Activated naive CD4-positive, alpha-beta T cell treated with anti-CD3 and anti-CD28 coated beads, Interleukin-2, amount 50 U/mL, for 72 hours (primary cell): ENCODE measurements around the gene SIL1. TPM values are rescaled to one million over a fixed set of nuclear protein-coding genes. Genes with fewer than 3 reads are reported as not detected.
"Not testable (repeated sequence)": the region's sequence is repeated elsewhere in the genome, so short reads cannot be mapped to it uniquely, and the experiment has no call there.

Experiments
- ATAC-seq, 2 donors: fragments of 150-1000 bp; cut with Tn5 transposase; 2 replicates each; pipeline ENCODE4 v1.10.0; 2021; ENCODE audit warnings: mild to moderate bottlenecking in 2 of 2, moderate library complexity in 2 of 2
- DNase-seq, 2 donors: peaks; one replicate each; pipeline ENCODE4 v3.0.0; 2021 to 2022; ENCODE audit warnings: low spot score in 2 of 2
- H3K27ac Mint-ChIP-seq, 2 donors: one replicate each; pipeline ENCODE4 v1.8.0; 2022; ENCODE audit warnings: mild to moderate bottlenecking in 2 of 2, mixed read lengths in 2 of 2
- H3K36me3 Mint-ChIP-seq, 2 donors: one replicate each; pipeline ENCODE4 v1.8.0; 2022; ENCODE audit warnings: mixed read lengths in 2 of 2
- H3K9me3 Mint-ChIP-seq, 2 donors: one replicate each; pipeline ENCODE4 v1.8.0; 2022; ENCODE audit warnings: mixed read lengths in 2 of 2
- total RNA-seq, 2 donors: library from RNA; stranded (reverse); gene quantifications; one replicate each; pipeline ENCODE4 v1.2.3, GENCODE V29; 2022

Gene SIL1
- total RNA-seq, 2 donors from 2014 or later = 29.7 to 31.4 TPM

- not testable (repeated sequence) for H3K9me3 Mint-ChIP-seq, DNase-seq, H3K27ac Mint-ChIP-seq, ATAC-seq, H3K36me3 Mint-ChIP-seq
These were observed 140.9 kb downstream of the SIL1 start for GRCh38 chr5:139057045-139057939.

GRCh38 chr5:139052975-139053374 lies 145.2 kb downstream of the SIL1 start:
- Mint-ChIP-seq H3K27ac (no peak overlapping the region), H3K36me3 (no peaks in the 10 kb centered on the region), H3K9me3 (no peaks in the 10 kb centered on the region)
- DNase-seq (no peak), ATAC-seq (no peak)

GRCh38 chr5:139051392-139051791 lies 146.8 kb downstream of the SIL1 start:
- Mint-ChIP-seq H3K27ac (peak overlapping the region in 1 of 2 donors; percentile 4), H3K36me3 (no peaks in the 10 kb centered on the region), H3K9me3 (no peaks in the 10 kb centered on the region)
- no peak for DNase-seq
- no peak for ATAC-seq

- no peaks in the 10 kb centered on the region for H3K36me3 Mint-ChIP-seq
These were observed 147.7 kb downstream of the SIL1 start for GRCh38 chr5:139050432-139050831.

GRCh38 chr5:139049780-139050179 lies 148.4 kb downstream of the SIL1 start:
- Mint-ChIP-seq H3K36me3 (no peaks in the 10 kb centered on the region), H3K27ac (no peak overlapping the region)

More at GRCh38 chr5:139050432-139050831, 147.7 kb downstream of the SIL1 start:
- ATAC-seq (no peak), DNase-seq (no peak)
- H3K27ac Mint-ChIP-seq = no peak overlapping the region
- no peaks in the 10 kb centered on the region for H3K9me3 Mint-ChIP-seq

GRCh38 chr5:139046551-139046950 lies 151.6 kb downstream of the SIL1 start:
- DNase-seq = no peak
- no peaks in the 10 kb centered on the region for H3K9me3 Mint-ChIP-seq
- no peak for ATAC-seq
- no peak overlapping the region for H3K27ac Mint-ChIP-seq
- H3K36me3 Mint-ChIP-seq = no peaks in the 10 kb centered on the region

More at GRCh38 chr5:139049780-139050179, 148.4 kb downstream of the SIL1 start:
- DNase-seq (no peak), ATAC-seq (no peak)
- H3K9me3 Mint-ChIP-seq = no peaks in the 10 kb centered on the region

- ATAC-seq (no peak), DNase-seq (no peak)
- H3K27ac Mint-ChIP-seq = no peak overlapping the region
- no peaks in the 10 kb centered on the region for H3K36me3 Mint-ChIP-seq
- H3K9me3 Mint-ChIP-seq = peaks cover 0 to under 1% of the 10 kb centered on the region in 2 donors
These were observed 154.8 kb downstream of the SIL1 start for GRCh38 chr5:139043157-139043905.

GRCh38 chr5:139040081-139040480 lies 158.1 kb downstream of the SIL1 start:
- ATAC-seq = no peak
- Mint-ChIP-seq H3K36me3 (peaks cover 20 to 23% of the 10 kb centered on the region in 2 donors), H3K27ac (no peak overlapping the region), H3K9me3 (peaks cover 13 to 19% of the 10 kb centered on the region in 2 donors)
- DNase-seq = no peak

GRCh38 chr5:139038613-139039305 lies 159.4 kb downstream of the SIL1 start:
- Mint-ChIP-seq H3K9me3 (peaks cover 13 to 19% of the 10 kb centered on the region in 2 donors), H3K36me3 (peaks cover 20 to 23% of the 10 kb centered on the region in 2 donors), H3K27ac (no peak overlapping the region)
- no peak for DNase-seq
- no peak for ATAC-seq

- DNase-seq (no peak), ATAC-seq (peak; percentile 37 to 56)
- Mint-ChIP-seq H3K27ac (peak overlapping the region in 1 of 2 donors; percentile 29), H3K9me3 (peaks cover 19 to 24% of the 10 kb centered on the region in 2 donors), H3K36me3 (peaks cover 27 to 29% of the 10 kb centered on the region in 2 donors)
These were observed 160.4 kb downstream of the SIL1 start for GRCh38 chr5:139037732-139038131.

GRCh38 chr5:139036332-139036731 lies 161.8 kb downstream of the SIL1 start:
- peaks cover 19 to 24% of the 10 kb centered on the region in 2 donors for H3K9me3 Mint-ChIP-seq
- not testable (repeated sequence) for DNase-seq, H3K27ac Mint-ChIP-seq, ATAC-seq
- H3K36me3 Mint-ChIP-seq = peaks cover 27 to 29% of the 10 kb centered on the region in 2 donors

- no peaks in the 10 kb centered on the region for H3K9me3 Mint-ChIP-seq
- ATAC-seq (peak in 1 of 2 donors; percentile 39), DNase-seq (no peak)
- peak overlapping the region in 1 of 2 donors; percentile 60 for H3K27ac Mint-ChIP-seq
- H3K36me3 Mint-ChIP-seq = peaks cover 0 to 12% of the 10 kb centered on the region in 2 donors
These were observed 171.0 kb downstream of the SIL1 start for GRCh38 chr5:139027150-139027549.

GRCh38 chr5:139025651-139026050 lies 172.5 kb downstream of the SIL1 start:
- ATAC-seq = no peak

GRCh38 chr5:139023286-139023685 lies 174.9 kb downstream of the SIL1 start:
- DNase-seq = no peak
- no peaks in the 10 kb centered on the region for H3K9me3 Mint-ChIP-seq
- no peak overlapping the region for H3K27ac Mint-ChIP-seq
- peaks cover 9 to 17% of the 10 kb centered on the region in 2 donors for H3K36me3 Mint-ChIP-seq
- no peak for ATAC-seq

More at GRCh38 chr5:139025651-139026050, 172.5 kb downstream of the SIL1 start:
- Mint-ChIP-seq H3K9me3 (no peaks in the 10 kb centered on the region), H3K27ac (no peak overlapping the region), H3K36me3 (peaks cover 0 to 17% of the 10 kb centered on the region in 2 donors)
- DNase-seq = no peak

GRCh38 chr5:139022528-139022927 lies 175.6 kb downstream of the SIL1 start:
- DNase-seq = no peak

GRCh38 chr5:139021346-139021745 lies 176.8 kb downstream of the SIL1 start:
- ATAC-seq = no peak
- H3K36me3 Mint-ChIP-seq = peaks cover 9 to 12% of the 10 kb centered on the region in 2 donors
- H3K9me3 Mint-ChIP-seq = no peaks in the 10 kb centered on the region
- no peak for DNase-seq
- H3K27ac Mint-ChIP-seq = no peak overlapping the region

More at GRCh38 chr5:139022528-139022927, 175.6 kb downstream of the SIL1 start:
- no peak for ATAC-seq
- H3K36me3 Mint-ChIP-seq = peaks cover 9 to 17% of the 10 kb centered on the region in 2 donors
- no peaks in the 10 kb centered on the region for H3K9me3 Mint-ChIP-seq
- H3K27ac Mint-ChIP-seq = no peak overlapping the region
